NCI-H526 (cell line): ENCODE data around the gene PCDH9.

Experiments
- DNase-seq, 2 experiments: peaks; one replicate each; lab custom pipeline; 2025; lab: John Stamatoyannopoulos, UW

The PCDH9 gene

DNA sequence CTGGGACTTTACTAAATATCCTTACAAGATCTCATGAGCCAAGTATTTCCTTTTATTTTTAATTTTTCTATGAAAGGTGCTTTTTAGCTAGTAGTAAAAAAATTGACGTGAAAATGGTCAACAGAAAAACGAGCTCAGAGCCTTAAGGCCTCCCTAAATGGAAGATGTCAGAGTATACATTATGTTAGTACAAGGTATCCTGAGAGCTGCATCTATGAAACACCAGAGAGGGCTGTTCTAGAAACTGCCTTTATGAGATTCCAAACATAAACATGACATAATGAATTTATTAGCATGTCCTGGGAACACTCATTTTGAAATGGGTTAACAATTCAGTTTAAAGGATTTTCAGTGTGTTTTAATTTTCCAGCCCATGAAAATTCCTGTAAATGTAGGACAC, 146.6 kb downstream of the PCDH9 start:
- no peak for DNase-seq

DNA sequence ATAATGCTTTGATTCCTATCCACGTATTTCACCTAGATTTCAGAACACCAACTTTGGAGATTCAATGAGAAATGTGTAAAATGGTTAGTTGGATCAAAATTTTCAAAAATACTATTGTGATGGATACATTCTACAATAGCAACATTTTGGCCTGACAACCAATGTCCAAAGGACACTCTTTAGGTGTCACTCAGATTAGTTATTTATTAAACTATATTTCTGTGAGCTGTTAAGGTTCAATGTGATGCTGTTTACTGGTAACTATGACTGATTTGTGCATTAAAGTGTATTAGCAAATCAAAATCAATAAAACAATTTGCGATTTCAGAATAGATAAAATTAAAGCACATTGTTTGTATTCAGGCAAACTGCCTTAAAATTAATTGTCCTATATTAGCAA, 149.8 kb downstream of the PCDH9 start:
- DNase-seq, result no peak

DNA sequence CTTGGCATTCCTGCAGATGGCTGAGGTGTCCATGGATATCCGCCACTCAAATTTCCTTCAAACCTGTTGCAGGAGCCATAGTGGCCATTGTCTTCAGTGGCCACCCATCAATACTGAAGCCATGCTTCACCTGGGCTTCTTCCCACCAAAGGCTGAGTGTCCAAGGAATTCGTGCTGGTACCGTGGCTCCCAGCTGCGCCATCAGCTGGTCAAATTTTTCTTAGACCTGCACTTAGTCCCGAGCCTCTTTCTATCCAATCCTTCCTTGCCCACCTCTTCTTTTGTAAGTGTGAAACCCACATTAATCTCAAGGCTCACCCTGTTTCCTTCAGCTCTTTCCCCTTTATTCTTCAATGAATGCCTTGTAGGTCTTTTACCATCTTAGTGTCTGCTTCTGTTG, 152.1 kb downstream of the PCDH9 start:
- no peak for DNase-seq

DNA sequence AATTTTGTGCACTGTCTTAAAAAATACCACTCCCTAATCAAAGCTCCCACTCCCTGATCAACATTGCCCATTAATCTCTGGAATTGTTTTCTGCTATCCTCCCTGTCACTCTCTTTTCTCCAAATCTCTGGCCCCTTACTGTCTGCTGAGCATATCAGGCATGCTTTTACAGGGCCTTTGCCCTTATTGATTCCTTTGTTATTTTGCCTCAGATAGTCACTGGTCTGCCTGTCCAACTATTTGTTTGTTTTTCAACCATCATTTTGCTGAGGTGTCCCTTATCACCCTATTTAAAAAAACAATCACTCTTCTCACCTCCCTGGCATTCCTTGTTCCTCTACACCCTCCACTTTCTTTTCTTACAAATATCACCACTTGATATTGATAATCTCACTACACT, 153.0 kb downstream of the PCDH9 start:
- no peak for DNase-seq

DNA sequence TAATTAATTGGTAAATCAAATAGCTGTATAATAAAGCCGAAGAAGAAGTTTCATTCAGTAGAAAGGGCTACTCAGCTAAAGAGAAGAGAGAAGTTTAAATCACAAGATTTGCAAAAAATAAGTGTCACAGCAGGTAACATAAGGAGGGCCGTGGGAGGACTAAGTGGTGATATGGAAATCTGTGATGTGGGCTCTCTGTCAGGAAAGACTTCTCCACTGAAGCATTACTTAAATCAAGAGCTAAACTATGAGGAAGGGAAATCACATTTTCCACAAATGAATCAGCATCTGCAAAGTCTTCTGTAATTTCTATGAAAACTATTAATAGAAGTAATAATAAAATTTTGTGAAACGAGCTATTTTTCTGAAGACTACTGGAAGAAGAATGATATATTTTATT, 153.8 kb downstream of the PCDH9 start:
- DNase-seq, result no peak

DNA sequence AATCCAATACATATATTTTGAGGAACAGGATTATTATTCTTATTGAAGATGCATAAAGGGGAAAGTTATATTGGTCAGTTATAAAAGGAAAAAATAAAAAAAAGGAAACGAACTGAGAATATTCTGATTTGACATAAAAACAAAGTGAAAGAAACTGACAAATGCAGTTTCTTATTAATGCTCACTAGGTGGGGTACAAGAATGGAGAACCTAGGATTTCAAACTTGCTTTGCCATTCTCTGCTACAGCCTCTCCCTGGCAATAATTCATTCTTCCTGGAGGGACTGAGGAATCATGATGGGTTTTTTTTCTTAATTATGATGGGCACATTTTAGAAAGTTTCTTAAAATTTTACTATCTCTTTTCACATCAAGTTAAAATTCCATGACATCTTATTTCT, 154.9 kb downstream of the PCDH9 start:
- DNase-seq, result no peak

DNA sequence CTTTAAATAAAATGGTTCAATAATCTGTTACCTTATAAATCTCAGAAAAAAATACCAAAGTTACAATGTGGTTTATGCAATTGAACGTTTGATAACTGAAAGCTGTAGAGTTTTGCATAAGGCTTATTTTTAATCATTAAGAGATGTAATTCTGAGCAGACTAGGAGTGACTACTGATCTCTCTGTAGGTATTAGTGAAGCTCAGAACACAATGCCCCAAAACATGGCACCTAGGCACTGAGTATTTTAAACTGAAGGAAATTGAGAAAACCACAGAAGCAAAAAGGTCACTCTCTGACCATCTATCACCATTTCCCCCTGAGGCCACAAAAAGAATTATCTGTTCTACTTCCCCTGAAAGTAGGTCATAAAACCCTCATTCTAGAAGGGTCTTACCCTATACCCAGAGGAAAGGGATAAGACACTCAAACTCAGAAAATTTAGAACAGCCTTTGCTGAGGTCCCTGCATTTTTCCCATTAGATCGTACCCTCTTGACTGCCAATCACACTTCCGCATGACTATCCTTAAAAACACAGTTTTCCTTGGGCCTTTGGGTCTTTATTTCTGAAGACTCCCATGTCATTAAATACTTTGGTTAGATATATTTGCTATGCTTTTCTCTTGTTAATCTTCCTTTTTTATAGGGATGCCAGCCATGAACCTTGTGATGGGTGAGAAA, 158.1 kb downstream of the PCDH9 start:
- DNase-seq, result no peak

DNA sequence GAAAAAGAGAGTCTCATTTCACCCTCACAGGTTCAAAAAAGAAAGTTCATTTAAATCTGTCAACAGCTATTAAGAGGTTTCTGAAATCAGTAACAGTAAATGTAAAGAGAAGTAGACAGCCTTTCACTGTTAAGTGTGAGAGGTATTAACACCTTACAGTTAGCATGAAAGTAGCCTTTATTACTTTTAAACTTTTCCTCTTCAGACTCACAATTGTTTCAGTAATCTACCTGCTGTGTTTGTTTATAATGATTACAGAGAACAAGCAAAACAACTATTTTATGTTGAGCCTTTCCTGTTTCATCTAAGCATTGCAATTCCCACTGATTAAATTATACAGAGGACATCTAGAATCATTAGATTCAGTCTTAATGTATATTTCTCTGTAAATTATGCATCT, 159.8 kb downstream of the PCDH9 start:
- no peak for DNase-seq

DNA sequence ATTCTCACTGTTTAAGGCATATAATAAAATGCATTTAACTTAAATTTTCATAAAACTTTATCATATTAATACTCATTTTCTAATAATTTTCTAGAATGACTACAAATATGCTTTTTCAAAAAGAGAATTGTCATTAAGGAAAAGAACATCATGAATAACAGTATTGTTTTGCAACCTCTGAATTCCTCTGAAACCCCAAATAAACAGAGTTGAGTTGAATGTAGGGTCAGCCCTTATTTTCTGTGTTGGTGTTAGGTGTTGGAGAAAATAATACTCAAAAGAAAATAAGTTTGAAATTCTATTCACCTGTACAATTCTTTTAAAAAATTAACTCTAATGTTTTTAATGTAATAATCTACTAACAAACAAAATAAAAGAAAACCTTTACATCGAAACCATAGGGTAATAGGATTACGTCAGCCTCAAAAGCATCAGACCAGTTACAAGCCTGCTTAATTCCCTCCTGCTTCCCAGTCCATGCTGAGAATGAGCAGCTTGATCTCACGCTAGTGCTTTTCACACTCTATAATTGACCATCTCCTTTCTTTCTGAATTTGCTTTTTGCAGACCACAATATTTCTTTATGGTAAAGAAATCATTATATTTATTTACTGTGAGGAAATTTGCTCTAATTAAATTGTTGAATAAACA, 160.9 kb downstream of the PCDH9 start:
- DNase-seq, result no peak

DNA sequence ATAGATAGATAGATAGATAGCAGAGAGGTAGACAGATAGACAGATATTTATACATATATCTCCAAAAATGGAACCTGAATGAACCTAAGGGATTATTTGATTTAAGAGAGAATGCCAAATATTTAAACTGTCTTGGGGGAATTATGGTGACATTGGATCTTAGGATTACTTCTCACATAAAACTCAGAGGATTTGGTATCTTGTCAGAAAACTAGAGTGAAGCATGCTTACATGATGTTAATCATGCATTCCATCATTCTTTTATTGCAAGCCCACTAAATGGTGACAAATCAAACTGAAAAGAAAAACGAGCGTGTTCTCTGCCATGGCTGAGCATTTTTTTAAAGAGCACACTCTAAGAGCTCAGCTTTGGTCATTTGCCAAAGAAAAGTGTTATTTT, 165.2 kb downstream of the PCDH9 start:
- no peak for DNase-seq

DNA sequence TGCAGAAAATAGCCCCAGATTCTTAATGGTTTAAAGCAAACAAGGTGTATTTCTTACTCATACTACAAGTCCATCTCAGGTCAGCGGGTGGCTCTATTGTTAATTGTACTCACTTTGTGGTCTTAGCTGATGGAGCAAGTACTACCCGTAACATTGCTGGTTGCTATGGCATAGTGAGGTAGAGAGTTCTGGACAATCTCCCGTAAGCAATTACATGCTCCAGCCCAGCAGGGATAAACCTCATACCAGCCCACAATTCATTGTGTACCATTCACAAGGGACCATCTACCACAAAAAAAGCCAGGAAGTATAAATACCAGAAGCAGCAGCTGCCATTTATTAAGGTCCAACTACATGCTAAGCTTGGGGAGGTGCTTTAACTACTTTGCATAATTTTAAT, 167.1 kb downstream of the PCDH9 start:
- no peak for DNase-seq

DNA sequence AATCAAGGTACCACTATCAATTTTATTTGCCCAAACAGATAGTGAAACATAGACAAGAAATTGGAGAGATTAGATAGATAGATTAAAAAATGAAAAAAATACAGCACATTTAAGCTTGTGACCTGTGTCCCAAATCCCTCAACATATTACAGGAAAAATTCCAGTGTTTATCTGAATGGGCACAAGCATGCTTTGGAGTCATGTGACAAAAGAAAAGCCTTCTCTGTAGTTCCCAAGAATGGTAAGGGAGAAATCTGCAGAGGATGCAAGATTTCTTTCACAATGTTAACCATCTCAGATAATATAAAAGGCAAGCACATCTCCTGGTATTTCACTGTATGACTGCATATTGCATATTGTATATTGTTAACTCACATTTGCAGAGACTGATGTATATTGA, 168.0 kb downstream of the PCDH9 start:
- DNase-seq, result no peak

DNA sequence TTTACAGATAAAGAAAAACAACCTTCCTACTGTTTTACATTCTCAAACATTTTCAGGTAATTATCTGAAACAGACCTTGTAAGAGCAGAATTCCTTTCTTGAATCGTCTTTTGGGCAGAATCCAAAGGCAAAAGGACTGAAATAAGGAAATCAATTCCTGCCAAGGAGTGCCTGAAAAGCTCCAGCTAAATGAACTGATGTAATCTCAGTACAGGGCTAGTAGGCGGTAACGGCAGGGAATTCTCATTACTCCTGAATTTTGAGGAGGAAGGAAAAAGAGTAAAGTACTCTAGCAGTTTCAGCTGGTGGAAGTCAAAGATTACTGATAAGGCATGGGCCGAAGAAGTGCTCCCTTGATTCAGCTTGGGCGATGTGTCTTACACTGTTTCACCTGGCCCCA, 168.4 kb downstream of the PCDH9 start:
- DNase-seq, result no peak

DNA sequence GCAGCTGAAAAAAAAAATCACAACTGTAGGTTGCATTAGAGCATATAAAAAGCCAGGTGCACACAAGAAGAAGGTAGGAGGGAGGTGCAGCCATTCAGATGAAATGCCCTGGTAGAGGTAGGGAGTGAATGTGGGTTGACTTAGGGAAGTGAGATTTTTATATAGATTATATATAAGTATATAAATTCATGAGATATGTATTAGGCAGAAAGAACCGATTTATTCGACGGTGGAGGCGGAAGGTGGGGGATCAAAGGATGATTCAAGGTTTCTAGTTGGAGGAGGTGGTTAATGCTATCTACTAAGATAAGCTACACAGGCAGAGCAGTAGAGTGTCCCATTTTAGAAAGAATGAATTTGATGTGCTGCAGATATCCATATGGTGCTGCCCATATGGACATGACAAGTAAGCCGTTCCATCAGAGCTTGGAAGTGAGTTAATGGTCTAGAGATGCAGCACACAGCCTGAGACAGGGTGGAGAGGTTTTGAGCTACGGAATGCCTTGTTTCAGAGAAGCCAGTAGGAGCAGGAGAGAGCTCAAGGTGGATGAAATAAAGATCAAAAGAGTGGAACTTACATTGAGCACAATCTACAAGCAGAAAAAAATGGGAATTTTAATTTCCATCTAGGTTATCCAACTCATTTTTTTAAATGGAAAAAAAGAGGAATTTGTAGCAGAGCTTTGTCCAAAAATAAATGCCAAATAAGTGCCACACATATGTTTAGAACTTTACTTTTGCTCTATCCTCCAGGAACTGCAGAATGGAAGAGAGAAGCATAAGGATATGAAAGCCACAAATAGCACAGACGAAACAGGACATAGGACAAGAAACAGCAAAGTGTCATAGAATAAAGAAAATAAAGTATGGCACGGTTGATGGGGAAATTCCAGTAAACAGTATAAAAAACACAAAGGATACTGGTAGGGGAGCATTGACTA, 177.3 kb downstream of the PCDH9 start:
- no peak for DNase-seq

DNA sequence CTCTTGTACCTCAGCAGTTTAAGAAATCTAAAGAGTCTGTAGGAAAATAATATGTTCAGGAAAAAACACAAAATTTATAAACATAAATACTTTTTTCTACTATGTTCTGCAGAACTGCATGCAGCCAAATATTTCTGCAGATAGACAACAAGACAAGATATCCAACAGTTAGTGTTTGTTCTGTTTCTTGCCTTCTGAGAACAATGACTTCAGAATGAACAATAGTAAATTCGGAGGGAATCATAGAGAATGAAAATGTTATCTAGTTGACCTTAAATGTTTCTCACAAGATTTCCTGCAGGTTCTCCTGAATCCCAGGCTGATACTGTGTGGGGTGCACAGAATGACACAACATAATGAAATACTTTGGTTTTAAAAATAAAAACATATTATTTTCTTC, 180.4 kb downstream of the PCDH9 start:
- DNase-seq, result no peak

DNA sequence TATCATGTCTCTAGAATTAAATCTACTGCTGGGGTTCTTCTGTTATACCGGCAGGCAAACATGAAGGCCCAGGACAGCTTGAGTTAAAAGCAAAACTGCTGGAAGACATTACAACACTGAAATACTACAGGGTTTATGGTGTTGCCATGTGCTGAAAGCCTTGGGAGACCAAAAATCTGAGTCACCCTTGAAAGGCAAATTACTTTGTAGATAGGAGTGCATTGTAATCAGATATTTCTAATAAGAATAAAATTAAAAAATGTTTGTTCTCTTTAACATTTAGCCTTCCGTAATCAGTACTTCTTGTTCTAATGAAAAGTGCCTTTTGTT, 181.3 kb downstream of the PCDH9 start:
- DNase-seq, result no peak

DNA sequence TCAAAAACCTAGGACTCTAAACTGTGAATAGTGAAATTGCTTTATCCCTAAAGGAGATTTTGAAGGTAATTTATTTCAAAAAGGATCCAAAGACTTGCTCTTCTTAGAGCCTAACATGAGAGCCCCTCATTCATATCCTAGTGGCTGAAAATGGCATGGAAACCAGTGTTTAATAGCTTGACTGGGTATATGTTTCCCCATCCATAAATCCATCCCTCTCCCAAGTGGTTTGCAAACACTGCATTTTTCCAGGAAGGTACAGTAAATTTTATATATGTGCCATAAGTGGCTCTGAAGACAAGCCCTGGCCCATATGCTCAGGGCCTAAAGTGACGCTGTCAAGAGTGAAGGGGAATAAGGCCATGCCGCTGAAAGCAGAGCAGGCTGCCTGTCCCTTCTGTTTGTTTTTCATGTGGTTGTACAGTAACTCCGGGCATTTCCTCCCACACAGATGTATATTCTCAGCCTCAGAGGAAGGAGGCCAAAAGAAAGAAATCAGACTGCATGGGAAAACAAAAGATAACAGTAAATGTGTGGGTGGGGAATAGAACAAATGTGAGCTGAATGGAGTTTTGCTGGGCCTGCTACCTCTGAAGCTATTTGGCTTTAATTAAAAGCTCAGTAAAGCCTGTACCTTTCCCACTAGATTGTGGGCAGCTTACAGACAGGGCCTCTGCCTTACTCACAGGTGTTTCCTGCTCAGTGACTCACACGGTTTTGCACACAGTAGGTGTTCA, 181.9 kb downstream of the PCDH9 start:
- no peak for DNase-seq

DNA sequence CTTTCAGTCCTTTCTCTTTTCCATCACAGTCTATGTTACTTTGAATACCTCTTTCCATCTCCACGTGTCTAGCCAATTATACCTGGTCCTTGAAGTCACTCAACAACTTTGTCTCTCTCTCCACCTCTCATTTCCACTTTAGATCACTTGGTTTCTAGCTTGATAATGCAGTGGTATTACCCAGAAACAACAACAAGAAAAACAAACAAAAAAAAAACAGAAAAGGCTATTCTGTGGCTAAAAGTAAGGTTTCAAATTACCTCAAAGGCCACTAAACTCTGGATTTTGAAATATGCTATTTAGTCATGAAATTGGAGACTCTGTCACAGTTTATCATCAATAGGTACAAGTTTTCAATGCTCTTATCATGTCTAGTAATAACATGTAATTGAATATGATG, 184.8 kb downstream of the PCDH9 start:
- no peak for DNase-seq

DNA sequence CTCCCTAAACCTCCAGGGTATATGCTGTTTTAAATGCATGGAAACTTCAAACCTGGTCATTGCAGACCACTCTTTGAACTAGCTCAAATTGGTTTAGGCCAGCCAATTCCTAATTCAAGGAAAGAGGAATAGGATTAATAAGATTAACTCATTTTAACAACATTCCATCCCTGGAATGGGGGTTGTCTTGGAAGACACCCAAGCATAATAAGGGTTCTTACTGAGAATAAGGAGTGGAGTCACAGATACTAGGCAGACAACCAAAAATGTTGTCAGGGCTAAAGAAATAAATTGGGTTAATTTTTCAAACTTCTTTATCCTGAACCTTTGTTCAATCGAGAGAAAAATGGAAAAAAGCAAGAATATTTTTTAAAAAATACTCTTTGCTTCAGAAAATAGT, 186.2 kb downstream of the PCDH9 start:
- DNase-seq, result no peak

DNA sequence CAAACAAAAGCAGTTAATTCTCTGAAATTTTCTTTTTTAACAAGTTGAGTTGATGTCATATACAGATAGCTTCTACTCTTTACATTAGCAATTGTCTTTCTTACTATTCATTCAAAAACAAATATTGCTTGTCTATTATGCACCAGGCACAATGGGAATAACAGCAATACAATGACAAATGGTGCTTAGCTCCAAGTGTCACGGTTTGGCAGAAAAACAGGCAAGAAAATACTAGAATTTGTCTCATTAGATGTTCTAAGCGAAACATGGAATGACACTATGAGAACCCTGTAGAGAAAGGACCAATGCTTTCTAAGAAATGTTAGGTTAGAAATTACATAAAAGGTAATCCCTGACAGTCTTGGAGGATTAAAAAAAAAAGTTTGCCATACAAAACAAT, 187.6 kb downstream of the PCDH9 start:
- DNase-seq, result no peak

DNA sequence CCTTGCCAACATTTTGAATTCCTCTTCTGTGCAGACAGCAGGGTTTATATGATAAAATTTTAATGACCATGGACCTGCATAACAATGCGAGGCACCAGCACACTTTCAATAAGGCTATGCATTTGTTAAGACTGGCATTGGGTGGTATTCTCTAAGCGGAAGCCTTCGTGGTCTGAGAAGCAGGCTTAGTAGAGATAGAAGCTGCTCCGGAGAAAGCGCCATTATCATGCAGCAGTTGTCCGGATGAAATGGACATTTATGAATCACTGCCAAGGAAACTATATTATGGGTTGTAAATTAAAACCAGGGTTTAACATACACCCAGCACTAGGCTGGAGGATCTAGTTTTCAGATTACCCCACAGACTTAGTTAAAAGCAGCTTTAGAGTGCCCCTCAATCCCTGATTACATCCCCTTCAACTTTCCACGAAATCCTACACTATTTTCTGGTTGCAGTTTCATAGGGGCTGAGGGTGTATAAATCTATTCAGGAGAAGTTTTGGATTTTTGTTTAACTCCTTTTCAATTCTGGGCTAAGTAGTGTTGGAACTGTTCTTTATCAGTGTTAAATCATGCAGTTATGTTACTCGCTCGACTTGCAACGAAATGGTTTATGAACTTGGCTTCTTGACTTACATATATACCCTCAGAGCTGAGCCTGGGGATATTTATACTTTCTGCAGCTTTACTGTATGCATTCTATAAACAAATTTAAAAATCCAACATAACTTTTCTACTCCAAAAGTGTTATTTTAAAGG, 193.3 kb downstream of the PCDH9 start:
- DNase-seq, result no peak

DNA sequence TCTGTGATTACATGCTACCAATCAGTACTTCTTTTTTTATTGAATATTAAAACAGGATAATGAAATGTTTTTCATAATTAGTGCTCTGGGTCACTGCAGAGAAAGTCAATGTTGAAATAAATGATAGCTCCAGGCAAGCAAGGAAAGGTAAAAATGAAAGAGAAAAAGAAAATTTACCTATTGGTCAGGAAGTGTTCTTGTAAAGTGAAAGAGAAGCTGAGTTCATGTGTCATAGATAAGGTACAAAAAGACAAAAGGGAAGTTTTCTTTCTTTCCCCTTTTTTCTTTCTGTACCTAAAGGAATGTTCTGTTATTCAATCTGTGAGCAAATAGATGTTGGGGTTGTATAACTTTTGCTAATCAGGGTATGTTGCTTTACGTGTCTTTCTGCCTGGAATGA, 197.0 kb downstream of the PCDH9 start:
- DNase-seq, result no peak
